T-helper 2 cell (primary cell): ENCODE measurements around the gene MAN2A1.

ENCODE experiments used
- DNase-seq, 5 experiments: peaks; one replicate each; pipeline versions ENCODE4 v3.0.0 to v3.0.0-alpha.2; 2012 to 2022
- total RNA-seq, 2 donors: gene quantifications; one replicate each; lab custom pipeline; 2026; lab: John Stamatoyannopoulos, UW

MAN2A1 gene
- total RNA-seq: 139 to 177 reads per million in 2 donors

GRCh38 chr5:109689740-109690241 is at the start of gene MAN2A1:
Gene MAN2A1, plus strand, starts transcription at chr5:109689927. Its CDS starts 491 bp downstream, at chr5:109690418.
- peak; percentile 55 to 90 (median 75) for DNase-seq

- no peak for DNase-seq
Observed at GRCh38 chr5:109640976-109641375, 48.8 kb upstream of the MAN2A1 start.

DNA sequence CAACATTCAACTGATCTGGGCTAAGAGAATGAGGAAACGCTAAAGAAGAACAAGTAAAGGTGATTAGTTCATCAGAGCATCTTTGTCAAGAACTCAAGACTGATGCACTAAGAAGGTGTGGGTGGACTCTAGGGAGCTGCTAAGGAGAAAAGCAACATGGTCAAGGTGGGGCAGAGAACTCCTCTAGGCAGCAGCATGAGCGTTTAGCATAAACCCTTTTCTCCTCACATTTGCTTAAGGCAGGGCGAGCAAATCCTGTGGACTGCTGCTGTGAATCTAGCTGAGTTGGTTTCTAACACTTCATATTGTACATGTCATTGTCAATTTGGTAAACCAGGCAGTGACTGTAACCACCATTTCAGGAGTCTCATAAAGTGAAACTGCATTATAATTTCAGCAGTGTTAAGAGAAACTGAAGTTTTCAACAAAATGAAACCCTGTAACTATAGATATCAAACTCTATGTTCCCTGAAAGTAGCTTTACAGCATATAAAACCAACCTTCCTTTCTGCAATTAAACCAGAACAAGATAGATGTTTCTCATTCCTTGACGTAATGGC is 45.9 kb upstream of the MAN2A1 start:
- DNase-seq: no peak

DNA sequence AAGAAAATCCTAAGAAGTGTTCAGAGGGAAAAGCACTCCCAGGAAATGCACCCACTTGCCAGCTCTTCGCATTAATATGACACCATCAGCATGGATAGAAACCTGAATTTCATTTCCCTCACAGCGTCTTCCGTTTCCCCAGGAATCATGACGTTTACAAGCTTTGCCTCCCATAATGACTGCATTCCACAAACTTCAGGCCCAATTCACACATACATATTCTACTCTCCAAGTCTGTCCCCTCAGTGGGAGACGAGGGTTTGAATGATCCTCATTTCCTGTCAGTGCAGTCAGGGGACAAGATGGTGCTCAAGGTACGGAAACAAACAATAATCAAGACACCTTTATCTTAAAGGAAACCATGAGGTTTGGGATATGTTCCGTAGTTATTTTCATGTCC is 44.9 kb upstream of the MAN2A1 start:
- DNase-seq: no peak

GRCh38 chr5:109645707-109646192 is 44.0 kb upstream of the MAN2A1 start:
- DNase-seq: no peak

GRCh38 chr5:109649318-109649717 is 40.4 kb upstream of the MAN2A1 start:
- no peak for DNase-seq

- DNase-seq: no peak
Observed at GRCh38 chr5:109650493-109650892, 39.2 kb upstream of the MAN2A1 start.

GRCh38 chr5:109652096-109652495 is 37.6 kb upstream of the MAN2A1 start:
- DNase-seq: no peak

DNA sequence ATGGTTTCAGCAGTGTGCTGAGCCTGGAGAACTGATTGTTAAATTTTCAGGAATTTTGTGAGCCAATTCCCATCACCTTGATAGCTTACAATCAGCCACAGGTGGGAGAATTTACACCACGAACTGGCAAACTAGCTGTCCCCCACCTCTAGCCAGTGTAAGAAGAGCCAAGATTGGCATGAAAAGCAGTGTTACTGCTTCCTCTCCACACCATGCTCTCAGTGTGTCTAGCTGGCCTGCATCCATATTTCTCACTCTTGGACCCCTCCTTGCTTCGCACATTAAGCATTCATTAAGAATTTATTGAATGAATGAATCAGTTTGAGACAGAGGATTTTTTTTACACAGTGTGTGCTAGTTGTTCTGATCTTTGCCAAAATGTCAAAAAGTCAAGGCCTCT is 36.7 kb upstream of the MAN2A1 start:
- no peak for DNase-seq

DNA sequence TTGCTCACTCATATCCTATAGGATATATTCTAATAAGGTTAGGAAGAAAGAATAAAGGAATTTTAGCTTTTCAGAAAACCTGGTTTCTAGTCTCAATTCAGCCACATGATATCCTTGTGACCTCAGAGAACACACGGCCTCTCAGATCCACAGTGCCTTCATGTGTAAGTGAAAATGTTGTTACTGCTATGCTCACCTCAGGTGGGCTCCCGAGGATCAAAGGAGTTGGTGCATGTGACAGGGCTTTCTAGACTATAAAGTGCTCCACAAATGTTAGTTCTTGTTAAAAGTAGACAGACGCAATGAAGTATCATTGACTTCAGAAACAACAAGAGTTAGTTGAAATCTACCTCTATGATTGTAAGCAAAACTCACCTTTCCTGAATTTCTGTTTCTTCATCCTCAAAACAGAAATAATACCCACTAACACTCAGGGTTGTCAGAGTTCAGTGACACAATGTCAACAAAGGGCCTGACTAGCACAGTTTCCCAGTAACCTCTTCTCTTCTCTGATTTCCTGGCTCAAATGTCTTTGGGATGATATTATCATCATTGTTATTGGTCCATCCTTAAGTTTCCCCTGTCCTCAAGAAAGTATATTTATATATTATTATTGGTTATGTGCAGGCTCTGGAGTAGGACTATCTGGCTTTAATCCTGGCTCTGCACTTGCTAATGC is 36.0 kb upstream of the MAN2A1 start:
- no peak for DNase-seq

GRCh38 chr5:109654455-109654854 is 35.3 kb upstream of the MAN2A1 start:
- no peak for DNase-seq

- no peak for DNase-seq
Observed at GRCh38 chr5:109655841-109656240, 33.9 kb upstream of the MAN2A1 start.

- peak in 3 of 5 experiments; percentile 19 to 63 (median 21) for DNase-seq
Observed at GRCh38 chr5:109656829-109657228, 32.9 kb upstream of the MAN2A1 start.

GRCh38 chr5:109659901-109660300 is 29.8 kb upstream of the MAN2A1 start:
- DNase-seq: no peak

- no peak for DNase-seq
Observed at GRCh38 chr5:109660301-109660700, 29.4 kb upstream of the MAN2A1 start.

DNA sequence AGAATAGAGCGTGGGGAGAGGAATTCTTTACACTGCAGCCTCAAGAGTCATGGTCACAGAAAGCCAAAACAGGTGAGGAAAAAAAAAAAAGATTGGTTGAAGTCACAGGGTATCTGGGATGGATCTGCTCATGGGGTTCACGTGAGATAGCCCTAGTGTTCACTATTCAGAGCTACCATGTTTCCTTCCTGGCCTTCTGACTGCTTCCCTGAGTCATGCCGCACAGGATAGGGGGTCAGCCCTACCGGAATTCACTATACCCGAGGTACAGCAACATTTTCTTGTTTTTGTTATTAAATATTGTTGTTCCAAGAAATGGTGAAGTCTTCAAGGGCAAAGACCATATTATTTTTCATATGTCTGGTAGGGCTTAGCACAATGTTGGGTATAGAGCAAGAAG is 21.5 kb upstream of the MAN2A1 start:
- DNase-seq: no peak

DNA sequence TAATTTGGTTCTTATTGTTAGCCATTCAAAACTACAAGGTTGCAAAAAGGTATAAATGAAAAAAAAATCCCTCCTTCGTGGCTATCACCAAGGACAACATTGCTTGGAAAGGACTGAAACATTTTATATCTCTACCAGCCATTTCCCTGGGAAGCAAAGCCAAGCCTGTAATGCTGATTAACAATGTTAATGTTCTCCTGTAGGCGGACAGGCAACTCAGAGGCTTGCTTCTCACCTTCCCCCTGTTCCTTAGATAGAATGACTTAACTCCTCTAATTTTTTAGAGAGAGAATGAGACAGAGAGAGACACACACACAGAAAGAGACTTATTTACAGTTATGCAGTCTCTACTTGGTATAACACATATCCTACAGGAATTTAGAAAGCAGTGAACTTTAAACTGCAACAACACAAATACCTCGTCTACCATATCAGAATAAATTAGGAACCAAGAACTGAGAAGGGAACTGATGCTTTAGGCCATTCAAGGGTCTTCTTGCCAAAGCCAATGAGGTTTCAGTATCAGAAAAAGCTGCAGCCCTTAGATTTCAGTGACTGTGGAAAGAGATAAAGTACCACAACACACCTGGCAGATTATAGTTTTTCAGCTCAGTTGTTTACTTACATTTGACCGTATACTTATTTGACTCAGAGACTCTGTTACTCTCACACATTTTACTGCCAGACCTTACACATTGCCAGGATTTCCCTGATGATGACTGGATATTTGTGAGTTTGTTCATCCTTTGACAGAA is 20.9 kb upstream of the MAN2A1 start:
- no peak for DNase-seq

DNA sequence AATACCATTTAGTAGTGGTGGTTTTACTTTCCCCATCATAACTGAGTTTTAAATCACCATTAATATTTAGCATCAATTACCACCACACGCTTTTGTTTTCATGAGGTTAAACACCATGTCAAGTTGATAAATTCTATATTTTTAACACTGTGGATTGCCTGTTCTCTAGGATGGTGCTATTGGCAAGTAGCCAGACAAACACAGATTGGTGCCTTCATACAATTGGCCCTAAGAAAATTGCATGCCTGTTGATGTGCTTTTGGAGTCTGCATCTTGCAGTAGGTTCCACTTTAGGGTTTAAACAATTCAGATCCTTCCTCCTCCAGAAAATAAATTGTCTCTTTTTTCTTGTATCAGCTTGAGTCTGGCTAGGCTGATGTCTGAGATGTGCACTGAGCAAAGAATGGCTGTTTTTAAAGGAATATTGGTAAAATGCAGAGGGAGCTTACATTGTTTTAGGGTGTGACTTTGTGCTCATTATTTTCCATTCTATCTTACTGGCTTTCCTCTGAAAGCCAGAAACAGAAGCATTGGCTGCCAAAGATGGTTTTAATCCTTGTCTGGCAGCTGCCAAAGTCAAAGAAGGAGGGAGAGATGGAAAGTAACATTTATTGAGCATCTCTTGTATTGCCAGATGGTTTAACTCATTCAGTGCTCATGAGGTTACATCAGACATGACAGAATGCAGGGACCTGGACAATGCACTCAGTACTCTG is 19.6 kb upstream of the MAN2A1 start:
- DNase-seq: no peak

DNA sequence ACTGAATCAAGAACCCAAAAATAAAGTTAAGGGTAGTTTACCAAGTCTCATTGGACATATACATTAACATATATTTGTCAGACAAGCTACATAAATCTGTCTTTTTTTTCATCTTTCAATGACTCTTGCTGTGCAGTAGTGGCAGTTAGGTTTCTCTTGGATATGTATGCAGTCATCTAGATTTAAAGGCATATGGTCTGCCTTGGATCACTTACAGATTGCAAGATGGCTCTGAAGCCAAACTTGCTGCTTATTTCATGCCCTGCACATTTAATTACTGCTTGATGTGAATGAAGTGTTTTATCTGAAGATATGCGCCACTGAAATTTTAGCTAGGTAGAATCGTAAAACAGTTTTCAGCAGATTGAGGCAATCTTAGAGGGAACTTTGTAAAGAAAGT is 18.6 kb upstream of the MAN2A1 start:
- no peak for DNase-seq

GRCh38 chr5:109674596-109674995 is 15.1 kb upstream of the MAN2A1 start:
- no peak for DNase-seq

DNA sequence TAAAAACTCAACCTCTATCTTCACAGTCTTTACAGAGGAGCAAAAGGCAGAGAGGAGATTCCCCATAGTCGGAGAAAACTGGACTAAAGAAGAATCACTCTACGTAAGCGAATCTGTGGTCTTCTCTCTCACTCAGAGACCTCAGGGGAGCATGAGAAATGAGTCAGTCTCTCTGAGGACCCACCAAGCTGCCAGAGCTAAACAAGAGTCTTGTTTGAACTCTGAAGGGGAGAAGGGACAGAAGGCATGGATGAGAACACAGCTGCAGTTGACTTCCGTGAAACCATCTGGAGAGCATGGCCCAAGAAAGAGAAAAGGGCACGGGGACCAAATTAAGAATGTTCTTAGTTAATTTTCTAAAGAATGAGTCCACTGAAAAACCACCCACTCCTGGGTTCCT is 12.8 kb upstream of the MAN2A1 start:
- DNase-seq: no peak

DNA sequence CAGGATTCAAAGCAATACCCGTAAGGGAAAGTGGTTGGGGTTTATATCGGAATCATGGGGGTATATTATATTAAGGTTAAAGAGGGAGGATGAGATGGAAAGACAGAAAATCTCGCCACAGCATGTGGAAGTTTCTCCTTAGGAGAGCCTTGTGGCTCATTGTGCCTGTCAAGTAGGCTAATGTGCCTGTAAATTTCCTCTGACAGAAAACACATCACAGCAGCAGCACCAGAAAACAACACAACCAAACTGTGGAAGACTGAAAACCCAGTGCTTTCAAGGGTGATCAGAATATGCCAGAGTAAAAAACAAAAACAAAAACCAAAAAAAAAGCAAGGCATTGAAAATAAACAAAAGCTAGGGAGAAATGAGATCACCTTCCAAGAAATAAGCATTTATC is 11.3 kb upstream of the MAN2A1 start:
- no peak for DNase-seq

GRCh38 chr5:109681763-109682162 is 8.0 kb upstream of the MAN2A1 start:
- DNase-seq: no peak
